Stimulated activated naive CD8-positive, alpha-beta T cell treated with anti-CD3 and anti-CD28 coated beads, Interleukin-15, Interleukin-2, amounts not matched to agents 100 ng/mL and 50 ng/mL, for 24 hours (primary cell): ENCODE data around the gene PLCL1.

Experiments
- H3K27ac Mint-ChIP-seq: one replicate; pipeline ENCODE4 v1.8.0; 2021; ENCODE audit warnings: mild to moderate bottlenecking, mixed read lengths
- H3K27me3 Mint-ChIP-seq: one replicate; pipeline ENCODE4 v1.8.0; 2021; ENCODE audit warnings: mixed read lengths
- H3K36me3 Mint-ChIP-seq: one replicate; pipeline ENCODE4 v1.8.0; 2021; ENCODE audit warnings: low read depth, mixed read lengths
- H3K4me1 Mint-ChIP-seq: one replicate; pipeline ENCODE4 v1.8.0; 2021; ENCODE audit warnings: low read depth, mixed read lengths
- H3K4me3 Mint-ChIP-seq: one replicate; pipeline ENCODE4 v1.8.0; 2021; ENCODE audit warnings: mild to moderate bottlenecking, mixed read lengths
- H3K9me3 Mint-ChIP-seq: one replicate; pipeline ENCODE4 v1.8.0; 2021; ENCODE audit warnings: mixed read lengths

The PLCL1 gene

GRCh38 chr2:197946562-197946961, 142.2 kb downstream of the PLCL1 start:
- Mint-ChIP-seq H3K4me3 (no peak overlapping the region), H3K36me3 (no peaks in the 10 kb centered on the region), H3K9me3 (no peaks in the 10 kb centered on the region), H3K27ac (no peak overlapping the region), H3K4me1 (peaks cover 40% of the 10 kb centered on the region), H3K27me3 (no peaks in the 10 kb centered on the region)

GRCh38 chr2:197947219-197947757, 142.9 kb downstream of the PLCL1 start:
- Mint-ChIP-seq H3K9me3 (no peaks in the 10 kb centered on the region), H3K4me3 (no peak overlapping the region), H3K27me3 (no peaks in the 10 kb centered on the region), H3K27ac (no peak overlapping the region), H3K4me1 (peaks cover 40% of the 10 kb centered on the region), H3K36me3 (no peaks in the 10 kb centered on the region)

GRCh38 chr2:197949224-197949623, 144.8 kb downstream of the PLCL1 start:
- H3K4me1 Mint-ChIP-seq = peaks cover 39% of the 10 kb centered on the region
- no peak overlapping the region for H3K27ac Mint-ChIP-seq
- no peaks in the 10 kb centered on the region for H3K9me3 Mint-ChIP-seq
- H3K27me3 Mint-ChIP-seq = no peaks in the 10 kb centered on the region
- H3K36me3 Mint-ChIP-seq = no peaks in the 10 kb centered on the region
- H3K4me3 Mint-ChIP-seq = no peak overlapping the region

- no peak overlapping the region for H3K4me3 Mint-ChIP-seq
- no peaks in the 10 kb centered on the region for H3K36me3 Mint-ChIP-seq
- no peaks in the 10 kb centered on the region for H3K9me3 Mint-ChIP-seq
- H3K27ac Mint-ChIP-seq = no peak overlapping the region
- H3K27me3 Mint-ChIP-seq = no peaks in the 10 kb centered on the region
- peaks cover 39% of the 10 kb centered on the region for H3K4me1 Mint-ChIP-seq
Observed at GRCh38 chr2:197950006-197950405, 145.6 kb downstream of the PLCL1 start.

- Mint-ChIP-seq H3K4me1 (peaks cover 36% of the 10 kb centered on the region), H3K4me3 (no peak overlapping the region), H3K9me3 (no peaks in the 10 kb centered on the region), H3K36me3 (no peaks in the 10 kb centered on the region), H3K27ac (no peak overlapping the region), H3K27me3 (no peaks in the 10 kb centered on the region)
Observed at GRCh38 chr2:197950724-197951123, 146.3 kb downstream of the PLCL1 start.

- H3K9me3 Mint-ChIP-seq = no peaks in the 10 kb centered on the region
- peak overlapping the region; percentile 32 for H3K27ac Mint-ChIP-seq
- H3K27me3 Mint-ChIP-seq = no peaks in the 10 kb centered on the region
- peaks cover 36% of the 10 kb centered on the region for H3K4me1 Mint-ChIP-seq
- no peaks in the 10 kb centered on the region for H3K36me3 Mint-ChIP-seq
- H3K4me3 Mint-ChIP-seq = no peak overlapping the region
Observed at GRCh38 chr2:197952540-197953202, 148.3 kb downstream of the PLCL1 start.

- Mint-ChIP-seq H3K27me3 (no peaks in the 10 kb centered on the region), H3K4me1 (peaks cover 32% of the 10 kb centered on the region), H3K36me3 (peaks cover 4% of the 10 kb centered on the region), H3K4me3 (no peak overlapping the region), H3K27ac (peak overlapping the region; percentile 3), H3K9me3 (no peaks in the 10 kb centered on the region)
Observed at GRCh38 chr2:197954328-197954727, 149.9 kb downstream of the PLCL1 start.

GRCh38 chr2:197958592-197959150, 154.3 kb downstream of the PLCL1 start:
- Mint-ChIP-seq H3K4me1 (peaks cover 15% of the 10 kb centered on the region), H3K27ac (no peak overlapping the region), H3K9me3 (peaks cover 11% of the 10 kb centered on the region), H3K27me3 (no peaks in the 10 kb centered on the region), H3K4me3 (no peak overlapping the region), H3K36me3 (peaks cover 4% of the 10 kb centered on the region)

- no peak overlapping the region for H3K27ac Mint-ChIP-seq
- H3K4me1 Mint-ChIP-seq = peaks cover 8% of the 10 kb centered on the region
- H3K36me3 Mint-ChIP-seq = peaks cover 6% of the 10 kb centered on the region
Observed at GRCh38 chr2:197959383-197959782, 155.0 kb downstream of the PLCL1 start.

GRCh38 chr2:197960786-197961185, 156.4 kb downstream of the PLCL1 start:
- peaks cover 24% of the 10 kb centered on the region for H3K9me3 Mint-ChIP-seq
- H3K27me3 Mint-ChIP-seq = no peaks in the 10 kb centered on the region
- H3K4me3 Mint-ChIP-seq = no peak overlapping the region
- no peaks in the 10 kb centered on the region for H3K4me1 Mint-ChIP-seq
- no peak overlapping the region for H3K27ac Mint-ChIP-seq
- peaks cover 18% of the 10 kb centered on the region for H3K36me3 Mint-ChIP-seq

More at GRCh38 chr2:197959383-197959782, 155.0 kb downstream of the PLCL1 start:
- no peak overlapping the region for H3K4me3 Mint-ChIP-seq
- H3K9me3 Mint-ChIP-seq = peaks cover 15% of the 10 kb centered on the region
- H3K27me3 Mint-ChIP-seq = no peaks in the 10 kb centered on the region

- Mint-ChIP-seq H3K36me3 (peaks cover 17% of the 10 kb centered on the region), H3K9me3 (peaks cover 24% of the 10 kb centered on the region), H3K27ac (no peak overlapping the region), H3K4me3 (no peak overlapping the region), H3K27me3 (no peaks in the 10 kb centered on the region), H3K4me1 (peaks cover 13% of the 10 kb centered on the region)
Observed at GRCh38 chr2:197964720-197965119, 160.3 kb downstream of the PLCL1 start.

- Mint-ChIP-seq H3K36me3 (peaks cover 17% of the 10 kb centered on the region), H3K4me1 (peaks cover 16% of the 10 kb centered on the region), H3K27ac (no peak overlapping the region), H3K9me3 (peaks cover 24% of the 10 kb centered on the region), H3K27me3 (no peaks in the 10 kb centered on the region), H3K4me3 (no peak overlapping the region)
Observed at GRCh38 chr2:197965756-197966155, 161.4 kb downstream of the PLCL1 start.

GRCh38 chr2:197969391-197969893, 165.0 kb downstream of the PLCL1 start:
- Mint-ChIP-seq H3K36me3 (peaks cover 15% of the 10 kb centered on the region), H3K27ac (peak overlapping the region; percentile 65), H3K9me3 (peaks cover 12% of the 10 kb centered on the region), H3K4me3 (peak overlapping the region; percentile 2), H3K4me1 (peaks cover 23% of the 10 kb centered on the region), H3K27me3 (no peaks in the 10 kb centered on the region)

GRCh38 chr2:197972061-197972460, 167.7 kb downstream of the PLCL1 start:
- no peak overlapping the region for H3K4me3 Mint-ChIP-seq
- H3K27ac Mint-ChIP-seq = no peak overlapping the region
- H3K9me3 Mint-ChIP-seq = peaks cover 3% of the 10 kb centered on the region
- no peaks in the 10 kb centered on the region for H3K27me3 Mint-ChIP-seq
- H3K36me3 Mint-ChIP-seq = peaks cover 4% of the 10 kb centered on the region
- peaks cover 23% of the 10 kb centered on the region for H3K4me1 Mint-ChIP-seq

GRCh38 chr2:197972587-197972986, 168.2 kb downstream of the PLCL1 start:
- H3K4me3 Mint-ChIP-seq = no peak overlapping the region
- H3K27ac Mint-ChIP-seq = no peak overlapping the region
- H3K27me3 Mint-ChIP-seq = no peaks in the 10 kb centered on the region
- peaks cover 4% of the 10 kb centered on the region for H3K36me3 Mint-ChIP-seq
- H3K4me1 Mint-ChIP-seq = peaks cover 23% of the 10 kb centered on the region
- peaks cover 3% of the 10 kb centered on the region for H3K9me3 Mint-ChIP-seq
